ENCODE results near the gene ASGR1.
"Not testable (repeated sequence)": the region's sequence is repeated elsewhere in the genome, so short reads cannot be mapped to it uniquely, and the experiment has no call there.

Gene ASGR1

GRCh38 chr17:7191069-7191468 is 11.9 kb upstream of the ASGR1 start:
- in situ Hi-C loops (cut with MboI; ENCODE audit: low sequenced_read_pairs) = no loop called here

GRCh38 chr17:7190276-7190917 is 11.2 kb upstream of the ASGR1 start:
- in situ Hi-C loops (cut with MboI; ENCODE audit: low sequenced_read_pairs) = no loop called here

- in situ Hi-C loops (cut with MboI; ENCODE audit: low sequenced_read_pairs) = no loop called here
Observed at GRCh38 chr17:7186241-7186640, 7.1 kb upstream of the ASGR1 start.

- in situ Hi-C loops (cut with MboI; ENCODE audit: low sequenced_read_pairs) = no loop called here
Observed at GRCh38 chr17:7184647-7185046, 5.5 kb upstream of the ASGR1 start.

- in situ Hi-C loops (cut with MboI; ENCODE audit: low sequenced_read_pairs) = no loop called here
Observed at GRCh38 chr17:7184091-7184488, 4.9 kb upstream of the ASGR1 start.

GRCh38 chr17:7183433-7184090 is 4.4 kb upstream of the ASGR1 start:
- in situ Hi-C loops (cut with MboI; ENCODE audit: low sequenced_read_pairs) = no loop called here

- in situ Hi-C loops (cut with MboI; ENCODE audit: low sequenced_read_pairs) = not testable (repeated sequence)
Observed at GRCh38 chr17:7182101-7182500, 2.9 kb upstream of the ASGR1 start.

- in situ Hi-C loops (cut with MboI; ENCODE audit: low sequenced_read_pairs) = no loop called here
Observed at GRCh38 chr17:7178973-7179316, 225 bp downstream of the ASGR1 start.

- in situ Hi-C loops (cut with MboI; ENCODE audit: low sequenced_read_pairs) = no loop called here
Observed at GRCh38 chr17:7177954-7178477, 1.2 kb downstream of the ASGR1 start.

GRCh38 chr17:7177191-7177953 is 1.8 kb downstream of the ASGR1 start:
- in situ Hi-C loops (cut with MboI; ENCODE audit: low sequenced_read_pairs) = no loop called here

GRCh38 chr17:7176841-7177190 is 2.4 kb downstream of the ASGR1 start:
- in situ Hi-C loops (cut with MboI; ENCODE audit: low sequenced_read_pairs) = no loop called here

GRCh38 chr17:7176107-7176840 is 2.9 kb downstream of the ASGR1 start:
- in situ Hi-C loops (cut with MboI; ENCODE audit: low sequenced_read_pairs) = no loop called here

- in situ Hi-C loops (cut with MboI; ENCODE audit: low sequenced_read_pairs) = no loop called here
Observed at GRCh38 chr17:7175330-7175733, 3.8 kb downstream of the ASGR1 start.

- in situ Hi-C loops (cut with MboI; ENCODE audit: low sequenced_read_pairs) = no loop called here
Observed at GRCh38 chr17:7174603-7175326, 4.4 kb downstream of the ASGR1 start.

- in situ Hi-C loops (cut with MboI; ENCODE audit: low sequenced_read_pairs) = no loop called here
Observed at GRCh38 chr17:7173687-7174602, 5.2 kb downstream of the ASGR1 start.

- in situ Hi-C loops (cut with MboI; ENCODE audit: low sequenced_read_pairs) = not testable (repeated sequence)
Observed at GRCh38 chr17:7172522-7173191, 6.5 kb downstream of the ASGR1 start.

- in situ Hi-C loops (cut with MboI; ENCODE audit: low sequenced_read_pairs) = not testable (repeated sequence)
Observed at GRCh38 chr17:7169565-7169908, 9.6 kb downstream of the ASGR1 start.

- in situ Hi-C loops (cut with MboI; ENCODE audit: low sequenced_read_pairs) = not testable (repeated sequence)
Observed at GRCh38 chr17:7168841-7169564, 10.2 kb downstream of the ASGR1 start.

- in situ Hi-C loops (cut with MboI; ENCODE audit: low sequenced_read_pairs) = no loop called here
Observed at GRCh38 chr17:7167832-7168231, 11.3 kb downstream of the ASGR1 start.
